ENCODE measurements around the gene CADPS.

DNA sequence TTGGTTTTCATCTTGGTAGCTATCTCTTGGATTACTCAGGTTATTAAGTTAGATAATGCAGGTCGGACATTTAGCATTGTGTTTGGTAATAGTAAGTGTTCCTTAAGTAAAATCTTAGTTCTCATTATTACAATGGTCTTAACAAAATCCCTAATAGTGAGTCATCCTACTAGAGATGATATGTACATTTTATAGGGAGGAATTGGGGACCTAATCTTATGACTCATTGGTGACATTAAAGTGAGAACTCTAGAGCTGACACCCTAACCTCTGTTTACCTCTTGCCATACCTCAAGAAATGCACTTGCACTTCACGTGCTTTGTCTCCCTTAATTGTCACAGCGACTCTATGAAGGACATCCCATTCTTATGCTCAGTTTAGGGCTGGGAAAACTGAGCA lies 174.9 kb downstream of the CADPS start:
- no peak for TF ChIP-seq ARNTL (CRISPR knock-in tag; IDR thresholded peaks at IDR 0.05; ENCODE audit: borderline replicate concordance, low read depth)
- TF ChIP-seq, protein P1, sequence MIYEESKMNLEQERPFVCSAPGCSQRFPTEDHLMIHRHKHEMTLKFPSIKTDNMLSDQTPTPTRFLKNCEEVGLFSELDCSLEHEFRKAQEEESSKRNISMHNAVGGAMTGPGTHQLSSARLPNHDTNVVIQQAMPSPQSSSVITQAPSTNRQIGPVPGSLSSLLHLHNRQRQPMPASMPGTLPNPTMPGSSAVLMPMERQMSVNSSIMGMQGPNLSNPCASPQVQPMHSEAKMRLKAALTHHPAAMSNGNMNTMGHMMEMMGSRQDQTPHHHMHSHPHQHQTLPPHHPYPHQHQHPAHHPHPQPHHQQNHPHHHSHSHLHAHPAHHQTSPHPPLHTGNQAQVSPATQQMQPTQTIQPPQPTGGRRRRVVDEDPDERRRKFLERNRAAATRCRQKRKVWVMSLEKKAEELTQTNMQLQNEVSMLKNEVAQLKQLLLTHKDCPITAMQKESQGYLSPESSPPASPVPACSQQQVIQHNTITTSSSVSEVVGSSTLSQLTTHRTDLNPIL (CRISPR knock-in tag; IDR thresholded peaks at IDR 0.05; ENCODE audit: low read depth): no peak
- TF ChIP-seq ZNF8 (CRISPR knock-in tag; IDR thresholded peaks at IDR 0.05): no peak
- no peak for TF ChIP-seq PPARA (CRISPR knock-in tag; IDR thresholded peaks at IDR 0.05; ENCODE audit: borderline replicate concordance)
